Camera-type eye (tissue), 1 donor: ENCODE data around the gene KRTAP21-1. TPM values are rescaled to one million over a fixed set of nuclear protein-coding genes. Genes with fewer than 3 reads are reported as not detected.

Source experiments
- total RNA-seq: library from RNA; depleted of rRNA; stranded (reverse); fragments of >200 nt; gene quantifications from one replicate; pipeline ENCODE4 v1.2.3, GENCODE V29; 2014

Gene KRTAP21-1
- 1.3 TPM for total RNA-seq

GRCh38 chr21:30755328-30755727 lies at the start of gene KRTAP21-1:
Gene KRTAP21-1, minus strand, starts transcription at chr21:30755428. Its CDS starts 50 bp downstream, at chr21:30755378.

DNA sequence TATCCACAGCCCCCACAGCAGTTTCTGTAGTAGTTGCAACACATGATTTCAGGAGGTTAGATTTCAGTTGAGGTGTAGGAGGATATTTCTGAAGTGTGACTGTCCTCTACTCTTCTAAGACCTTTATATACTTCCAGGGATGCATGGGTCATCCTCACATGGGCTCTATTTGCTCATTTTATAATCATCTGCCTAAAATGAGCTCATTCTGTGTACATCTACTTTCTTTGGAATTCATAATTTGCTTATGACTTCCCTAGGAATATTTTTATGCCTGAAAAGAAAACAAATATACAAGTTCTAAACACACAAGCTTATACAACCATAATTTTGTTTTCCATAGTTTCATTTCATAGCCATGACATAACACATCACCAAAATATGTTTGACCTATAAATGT lies 8.1 kb downstream of the KRTAP21-1 start, which contains the start of gene KRTAP21-2:
Gene KRTAP21-2 (minus strand): TSS at position 101 of the 400 bp plus-strand sequence. CDS start 57 bp downstream, at position 44.

DNA sequence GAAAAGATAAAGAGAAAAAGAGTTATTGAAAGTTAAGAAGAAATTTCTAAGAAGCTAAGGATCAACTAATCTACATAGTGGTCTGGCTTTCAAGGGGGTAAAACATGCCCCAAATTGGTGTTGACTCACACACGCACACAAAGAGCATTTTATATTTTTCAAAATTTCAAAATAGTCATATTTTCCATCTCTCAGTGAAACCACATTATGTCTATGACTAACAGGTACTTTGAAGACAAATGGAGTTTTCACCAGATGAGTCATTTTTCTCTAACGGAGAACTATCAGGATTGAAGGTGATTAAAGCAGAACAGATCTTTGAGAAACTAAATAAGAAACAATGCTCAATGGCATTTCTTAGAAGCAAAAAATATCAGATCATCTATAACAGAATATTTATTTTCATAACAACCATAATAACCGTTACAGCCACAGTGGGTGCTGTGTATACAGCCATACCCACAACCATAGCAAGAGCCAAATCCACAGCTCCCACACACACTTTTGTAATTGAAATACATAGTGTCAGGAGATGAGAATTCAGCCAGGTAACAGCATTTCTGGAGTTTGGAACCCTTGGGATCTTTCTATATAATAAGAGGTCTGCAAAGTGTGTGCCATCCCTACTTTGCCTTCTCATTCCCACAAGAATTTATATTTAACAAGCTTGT lies 36.9 kb downstream of the KRTAP21-1 start, which contains the start of gene KRTAP21-3:
Gene KRTAP21-3 (minus strand): TSS at position 539 of the 671 bp plus-strand sequence. CDS start 18 bp downstream, at position 521.

Other genes starting within 250 kb of the KRTAP21-1 start
- gene KRTAP19-6, start 213.6 kb downstream of the KRTAP21-1 start, total RNA-seq: not detected
- gene KRTAP19-7, start 194.1 kb downstream of the KRTAP21-1 start, total RNA-seq: not detected
- gene KRTAP22-2, start 165.0 kb downstream of the KRTAP21-1 start, total RNA-seq: not detected
- gene KRTAP6-3, start 163.0 kb downstream of the KRTAP21-1 start, total RNA-seq: not detected
- gene KRTAP6-2, start 156.5 kb downstream of the KRTAP21-1 start, total RNA-seq: not detected
- not detected for gene KRTAP22-1, start 154.3 kb downstream of the KRTAP21-1 start, total RNA-seq
- not detected for gene KRTAP6-1, start 141.5 kb downstream of the KRTAP21-1 start, total RNA-seq
- not detected for gene KRTAP20-1, start 139.0 kb downstream of the KRTAP21-1 start, total RNA-seq
- not detected for gene KRTAP20-4, start 134.8 kb downstream of the KRTAP21-1 start, total RNA-seq
- gene KRTAP20-2, start 120.2 kb downstream of the KRTAP21-1 start, total RNA-seq: not detected
- not detected for gene KRTAP20-3, start 112.6 kb downstream of the KRTAP21-1 start, total RNA-seq
- not detected for gene KRTAP21-3, start 36.7 kb downstream of the KRTAP21-1 start, total RNA-seq
- gene KRTAP21-2, start 8.2 kb downstream of the KRTAP21-1 start, total RNA-seq: not detected
- not detected for gene KRTAP8-1, start 57.8 kb upstream of the KRTAP21-1 start, total RNA-seq
- gene KRTAP7-1, start 74.3 kb upstream of the KRTAP21-1 start, total RNA-seq: not detected
- gene KRTAP11-1, start 126.2 kb upstream of the KRTAP21-1 start, total RNA-seq: not detected